ENCODE measurements around the gene ATXN1. TPM values are rescaled to one million over a fixed set of nuclear protein-coding genes. Genes with fewer than 3 reads are reported as not detected.

The ATXN1 gene
- polyA plus RNA-seq, 2 of the 4 experiments (the other 2 are of a cell fraction), result 2.9 to 8.3 TPM

- Histone ChIP-seq H3K4me1 (no peaks in the 10 kb centered on the region), H3K4me2 (no peak overlapping the region), H3K27ac (no peak overlapping the region), H3K9me3 (no peaks in the 10 kb centered on the region), H3K4me3 (no peak overlapping the region)
- POLR2A ChIA-PET, result no interaction called here
- no peak for DNase-seq (ENCODE audit: low read depth in 1 of 2, low spot score in 1 of 2)
- TF ChIP-seq POLR2AphosphoS2 (conservative IDR thresholded peaks at IDR 0.05; ENCODE audit: low read length), result no peak
- TF ChIP-seq CTCF (IDR thresholded peaks at IDR 0.05), result no peak
- no peak for TF ChIP-seq SREBF2 (IDR thresholded peaks at IDR 0.05)
- no peak for TF ChIP-seq ELK1 (IDR thresholded peaks at IDR 0.05; ENCODE audit: low read depth, low read length)
- no peak for TF ChIP-seq POLR2A (IDR thresholded peaks at IDR 0.05; ENCODE audit: low read length)
- TF ChIP-seq NR3C1 (IDR thresholded peaks at IDR 0.05), result no peak
- no peak for TF ChIP-seq JUNB (IDR thresholded peaks at IDR 0.05)
- TF ChIP-seq CEBPB (IDR thresholded peaks at IDR 0.05), result no peak
- no peak for TF ChIP-seq MAX (IDR thresholded peaks at IDR 0.05)
- no peak for TF ChIP-seq RCOR1 (IDR thresholded peaks at IDR 0.05; ENCODE audit: low read depth, low read length)
- no peak for TF ChIP-seq EHF (CRISPR knock-in tag; IDR thresholded peaks at IDR 0.05)
- CTCF ChIA-PET, result interaction anchor here (0.7 to 2.2 kb wide), 3 partner anchors 16 to 103 kb away, joined by 3 to 9 read pairs (median 4); no protein-coding TSS in a partner anchor
- no peak for ATAC-seq
- no peak for FAIRE-seq
- 92% methylated on average over 7 of the region's 7 CpGs for WGBS (ENCODE audit: missing lambda C conversion rate)
Observed at GRCh38 chr6:16301511-16301910, 459.7 kb downstream of the ATXN1 start.

GRCh38 chr6:16299861-16300260 lies 461.4 kb downstream of the ATXN1 start:
- no peaks in the 10 kb centered on the region for H3K9me3 ChIP-seq
- no peak overlapping the region for H3K27ac ChIP-seq
- DNase-seq (ENCODE audit: low read depth in 1 of 2, low spot score in 1 of 2) (no peak), FAIRE-seq (no peak), ATAC-seq (no peak)
- H3K4me2 ChIP-seq, result no peak overlapping the region
- TF ChIP-seq HES2 (IDR thresholded peaks at IDR 0.05) (no peak), HOXA7 (CRISPR knock-in tag; IDR thresholded peaks at IDR 0.05) (no peak), BHLHE40 (IDR thresholded peaks at IDR 0.05; ENCODE audit: low read depth, low read length) (no peak), EHMT2 (IDR thresholded peaks at IDR 0.05; ENCODE audit: low read depth) (no peak), SMC3 (IDR thresholded peaks at IDR 0.05) (no peak), GATA3 (IDR thresholded peaks at IDR 0.05; ENCODE audit: borderline replicate concordance) (no peak)
- H3K4me1 ChIP-seq, result no peaks in the 10 kb centered on the region
- ChIA-PET CTCF (interaction anchor here (0.7 to 2.7 kb wide), 5 partner anchors 14 to 520 kb away, joined by 3 to 15 read pairs (median 4); no protein-coding TSS in a partner anchor), POLR2A (no interaction called here)
- WGBS (ENCODE audit: missing lambda C conversion rate), result 80% methylated on average over 3 of the region's 3 CpGs
- no peak overlapping the region for H3K4me3 ChIP-seq

- Histone ChIP-seq H3K4me3 (no peak overlapping the region), H3K27ac (no peak overlapping the region), H3K4me2 (no peak overlapping the region), H3K9me3 (no peaks in the 10 kb centered on the region), H3K4me1 (no peaks in the 10 kb centered on the region)
- FAIRE-seq (no peak), DNase-seq (ENCODE audit: low read depth in 1 of 2, low spot score in 1 of 2) (no peak), ATAC-seq (no peak)
- 92% methylated on average over 7 of the region's 7 CpGs for WGBS (ENCODE audit: missing lambda C conversion rate)
- CTCF ChIA-PET, result interaction anchor here (3.4 kb wide), 1 partner anchor 11 kb away, joined by 19 read pairs; no protein-coding TSS in a partner anchor
- POLR2A ChIA-PET, result no interaction called here
- no peak for TF ChIP-seq BCL3 (IDR thresholded peaks at IDR 0.05)
- TF ChIP-seq HOXA7 (CRISPR knock-in tag; IDR thresholded peaks at IDR 0.05), result no peak
- no peak for TF ChIP-seq HEYL (CRISPR knock-in tag; IDR thresholded peaks at IDR 0.05)
- no peak for TF ChIP-seq NR3C1 (IDR thresholded peaks at IDR 0.05)
- no peak for TF ChIP-seq KDM5A (IDR thresholded peaks at IDR 0.05)
- TF ChIP-seq TFCP2L1 (CRISPR knock-in tag; IDR thresholded peaks at IDR 0.05), result no peak
- TF ChIP-seq SREBF2 (IDR thresholded peaks at IDR 0.05), result no peak
- no peak for TF ChIP-seq ZSCAN20 (CRISPR knock-in tag; IDR thresholded peaks at IDR 0.05)
- TF ChIP-seq POLR2A (IDR thresholded peaks at IDR 0.05; ENCODE audit: low read length), result no peak
- TF ChIP-seq JUNB (IDR thresholded peaks at IDR 0.05), result no peak
- no peak for TF ChIP-seq SMC3 (IDR thresholded peaks at IDR 0.05)
- TF ChIP-seq CTCF (IDR thresholded peaks at IDR 0.05), result no peak
- TF ChIP-seq CHD2 (IDR thresholded peaks at IDR 0.05; ENCODE audit: low read length, partially characterized antibody), result no peak
- no peak for TF ChIP-seq REST (IDR thresholded peaks at IDR 0.05)
Observed at GRCh38 chr6:16296061-16296670, 465.1 kb downstream of the ATXN1 start.
